HCEC 1CT (cell line): ENCODE data around the gene AMMECR1.
"Not testable (repeated sequence)": the region's sequence is repeated elsewhere in the genome, so short reads cannot be mapped to it uniquely, and the experiment has no call there.

ENCODE experiments used
- DNase-seq: peaks from one replicate; pipeline ENCODE4 v3.0.0-alpha.2; 2017

Gene AMMECR1

GRCh38 chrX:110317820-110318663, at the start of gene AMMECR1:
Gene AMMECR1, minus strand, starts transcription at chrX:110318085. Its CDS starts 14 bp downstream, at chrX:110318071.
- peak; percentile 81 for DNase-seq

DNA sequence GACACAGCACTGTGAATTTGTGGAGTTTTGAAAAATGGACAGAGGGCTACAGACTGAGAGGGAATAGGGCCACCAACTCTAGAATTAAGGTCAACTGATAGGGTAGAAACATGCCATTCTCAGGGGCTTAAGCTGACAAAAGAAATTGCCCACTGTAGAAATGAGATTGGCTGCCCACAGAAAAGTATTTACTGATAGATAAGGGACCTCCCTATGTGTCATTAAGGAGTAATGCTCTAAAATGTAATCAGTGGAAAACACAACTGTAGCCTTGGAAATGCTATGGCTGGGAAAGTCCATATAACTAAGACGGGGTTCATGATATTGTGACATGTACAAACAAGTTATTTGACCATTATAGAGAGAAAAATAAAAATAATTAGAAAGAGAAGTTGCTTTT, 45.4 kb upstream of the AMMECR1 start:
- no peak for DNase-seq

DNA sequence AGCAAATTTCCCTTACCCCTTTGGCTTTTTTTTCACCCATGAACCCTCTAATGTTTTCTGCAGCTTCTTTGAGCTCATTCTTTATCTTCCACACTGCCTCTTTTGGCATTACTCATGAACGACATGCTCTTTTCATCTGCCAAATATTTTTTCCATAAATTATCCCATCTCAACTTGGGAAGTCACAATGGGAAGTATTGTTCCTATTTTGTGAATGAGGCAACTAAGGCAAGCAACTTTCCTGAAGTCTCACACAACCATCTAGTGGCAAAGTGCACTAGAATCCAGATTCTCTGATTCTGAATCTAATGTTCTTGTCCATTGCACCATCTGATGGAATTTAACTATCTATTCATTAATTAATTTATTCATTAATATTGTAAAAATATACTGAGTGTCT, 41.4 kb upstream of the AMMECR1 start:
- no peak for DNase-seq

DNA sequence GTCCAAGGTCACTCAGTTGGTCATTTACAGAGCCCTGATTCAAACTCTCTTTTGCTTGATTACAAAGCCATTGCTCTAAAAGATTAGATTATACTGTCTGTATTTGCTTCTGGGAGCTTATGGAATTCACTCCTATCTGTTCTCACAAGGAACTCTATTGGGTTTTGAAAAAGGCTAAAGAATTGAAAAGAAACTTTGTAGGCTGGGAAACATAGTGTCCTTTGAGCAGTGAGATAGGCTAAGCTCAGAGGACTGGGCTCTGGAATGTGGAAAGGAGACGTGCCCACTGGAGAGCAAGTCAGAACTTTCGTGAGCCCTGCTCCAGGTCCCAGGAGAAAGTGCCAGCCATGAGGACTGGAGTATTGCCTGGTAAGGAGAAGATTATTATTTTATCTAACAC, 40.7 kb upstream of the AMMECR1 start, which contains the start of gene RTL9:
TSS of gene RTL9 (plus strand) at position 301 of the 400 bp plus-strand sequence. CDS start 91,770 bp downstream, outside the sequence.
- no peak for DNase-seq

- peak; percentile 43 for DNase-seq
These were observed 28.8 kb upstream of the AMMECR1 start for GRCh38 chrX:110346681-110347080.

DNA sequence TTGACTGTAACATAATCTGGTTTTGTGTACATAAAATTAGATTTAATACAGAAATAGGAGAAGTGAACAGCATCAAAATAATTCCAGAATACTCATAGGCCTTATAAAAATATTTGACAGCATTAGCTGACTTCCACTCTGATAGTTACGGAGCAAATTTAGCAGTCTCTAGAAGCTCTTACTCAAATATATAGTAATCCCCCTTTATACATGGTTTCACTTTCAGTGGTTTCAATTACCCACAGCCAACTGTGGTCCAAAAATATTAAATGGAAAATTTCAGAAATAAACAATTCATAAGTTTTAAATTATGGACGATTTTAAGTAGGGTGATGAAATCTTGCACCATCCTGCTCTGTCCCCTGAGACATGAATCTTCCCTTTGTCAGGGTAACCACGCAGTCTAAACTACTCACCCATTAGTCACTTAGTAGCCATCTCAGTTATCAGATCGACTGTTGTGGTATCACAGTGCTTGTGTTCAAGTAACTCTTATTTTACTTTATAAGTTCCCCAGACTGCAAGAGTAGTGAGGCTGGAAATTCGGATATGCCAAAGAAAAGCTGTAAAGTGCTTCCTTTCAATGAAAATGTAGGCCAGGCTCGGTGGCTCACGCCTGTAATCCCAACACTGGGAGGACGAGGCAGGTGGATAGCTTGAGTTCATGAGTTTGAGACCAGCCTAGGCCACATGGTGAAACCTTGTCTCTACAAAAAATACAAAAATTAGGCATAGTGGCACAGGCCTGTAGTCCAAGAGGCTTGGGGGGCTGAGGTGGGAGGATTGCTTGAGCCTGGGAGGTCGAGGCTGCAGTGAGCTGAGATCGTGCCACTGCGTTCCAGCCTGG, 23.5 kb upstream of the AMMECR1 start:
- DNase-seq = peak; percentile 83

DNA sequence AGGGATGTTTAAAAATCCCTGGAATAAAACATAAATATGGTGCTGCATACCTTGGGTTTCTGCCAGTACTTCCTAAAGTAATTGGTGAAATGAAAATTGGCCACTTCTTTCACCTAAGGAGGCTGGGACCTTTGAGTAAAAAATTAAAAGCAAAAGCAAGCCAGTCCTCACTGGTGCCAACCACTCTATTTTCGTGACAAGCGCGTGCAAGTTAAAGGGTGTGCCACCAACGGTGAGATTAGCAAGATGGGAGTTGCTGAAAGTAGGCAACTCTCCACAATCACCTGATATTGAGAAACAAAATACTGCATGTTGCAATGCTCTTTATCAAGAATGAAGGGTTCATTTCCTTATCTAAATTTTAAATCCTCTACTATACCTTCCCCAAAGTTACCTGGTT, 21.1 kb upstream of the AMMECR1 start:
- no peak for DNase-seq

DNA sequence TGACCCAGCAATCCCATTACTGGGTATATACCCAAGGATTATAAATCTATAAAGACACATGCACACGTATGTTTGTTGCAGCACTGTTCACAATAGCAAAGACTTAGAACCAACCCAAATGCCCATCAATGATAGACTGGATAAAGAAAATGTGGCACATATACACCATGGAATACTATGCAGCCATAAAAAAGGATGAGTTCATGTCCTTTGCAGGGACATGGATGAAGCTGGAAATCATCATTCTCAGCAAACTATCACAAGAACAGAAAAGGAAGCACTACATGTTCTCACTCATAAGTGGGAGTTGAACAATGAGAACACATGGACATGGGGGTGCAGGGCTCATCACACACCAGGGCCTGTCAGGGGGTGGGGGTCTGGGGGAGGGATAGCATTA, 15.6 kb upstream of the AMMECR1 start:
- DNase-seq = not testable (repeated sequence)

DNA sequence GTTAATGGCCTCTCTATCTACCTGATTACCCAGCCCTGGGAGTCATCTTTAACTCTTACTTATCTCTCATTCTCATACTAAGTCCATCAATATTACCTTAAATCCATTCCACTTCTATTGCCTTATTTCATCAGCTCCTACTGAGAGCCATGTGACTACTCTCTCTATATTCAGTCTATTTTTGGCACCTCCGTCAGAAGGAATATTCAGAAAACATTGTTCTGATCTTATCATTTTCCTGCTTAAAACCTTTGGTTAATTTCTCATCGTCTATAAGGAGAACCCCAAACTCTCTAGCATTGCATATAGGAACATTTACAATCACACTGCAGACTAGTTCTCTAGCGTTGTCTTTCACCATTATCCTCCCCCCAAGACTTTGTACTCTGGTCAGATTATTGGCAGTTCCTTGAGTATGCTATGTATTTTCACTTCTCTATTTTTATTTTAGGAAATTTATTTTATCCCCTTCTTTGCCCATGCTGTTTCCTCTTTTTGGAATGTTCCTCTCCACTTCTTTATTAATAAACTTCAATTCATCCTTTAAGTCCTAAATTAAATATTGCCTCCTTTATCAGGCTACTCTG, 13.7 kb upstream of the AMMECR1 start:
- no peak for DNase-seq

- DNase-seq = not testable (repeated sequence)
These were observed 10.7 kb upstream of the AMMECR1 start for GRCh38 chrX:110328613-110329012.

GRCh38 chrX:110327336-110327735, 9.5 kb upstream of the AMMECR1 start:
- DNase-seq = no peak

DNA sequence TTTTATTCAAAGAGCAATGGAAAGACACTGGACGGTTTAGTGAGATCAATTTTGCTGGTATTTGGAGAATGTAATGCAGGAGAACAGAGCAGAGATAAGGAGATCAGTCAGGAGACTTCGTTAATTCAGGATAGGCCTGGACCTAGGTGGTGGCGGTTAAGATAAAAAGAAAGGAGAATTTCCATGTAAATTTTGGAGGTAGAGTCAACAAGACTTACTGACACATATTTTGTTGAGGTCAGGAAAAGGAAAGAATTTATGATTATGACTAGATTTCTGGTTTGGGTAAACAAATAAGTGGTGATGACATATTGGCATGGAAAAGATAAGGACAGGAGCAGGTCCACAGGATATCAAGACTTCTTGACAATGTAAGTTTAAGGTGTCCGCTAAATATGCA, 8.8 kb upstream of the AMMECR1 start:
- DNase-seq = no peak

GRCh38 chrX:110322603-110323002, 4.7 kb upstream of the AMMECR1 start:
- DNase-seq = peak; percentile 39

DNA sequence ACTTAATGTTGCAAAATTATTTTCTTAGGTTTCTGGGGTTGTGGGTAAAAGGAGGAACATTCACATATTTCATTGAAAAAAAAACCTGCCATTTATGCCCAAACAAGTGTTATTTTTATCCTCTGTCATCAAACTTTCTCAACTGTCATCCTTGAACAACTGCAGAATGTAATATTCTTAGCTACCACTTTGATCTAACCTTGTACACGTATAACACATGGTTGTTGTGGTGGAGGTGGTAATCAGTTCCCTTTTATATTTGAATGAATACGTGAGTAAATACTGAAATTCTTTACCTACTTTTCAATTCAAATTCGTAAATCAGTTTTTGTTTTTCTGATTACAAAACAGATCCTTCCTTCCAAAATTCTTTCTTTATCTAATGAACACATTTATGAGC, 3.8 kb upstream of the AMMECR1 start:
- no peak for DNase-seq

GRCh38 chrX:110321081-110321480, 3.2 kb upstream of the AMMECR1 start:
- DNase-seq = no peak

GRCh38 chrX:110320381-110320987, 2.6 kb upstream of the AMMECR1 start:
- DNase-seq = no peak

DNA sequence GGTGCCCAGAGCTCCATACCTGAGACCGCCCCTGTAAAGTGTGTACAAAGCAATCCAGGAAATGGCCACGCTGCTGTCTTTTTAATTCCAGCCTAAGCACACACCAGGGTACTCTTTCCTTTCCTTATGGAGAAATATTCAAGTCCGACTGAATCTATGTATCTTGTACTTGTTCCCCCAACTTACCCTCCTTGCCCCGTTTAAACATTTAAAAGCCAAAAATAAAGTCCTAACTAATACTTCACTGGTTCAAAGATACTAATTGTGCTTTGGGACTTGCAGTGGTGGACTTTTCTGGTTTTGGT, 731 bp upstream of the AMMECR1 start:
- no peak for DNase-seq

- DNase-seq = no peak
These were observed 645 bp downstream of the AMMECR1 start for GRCh38 chrX:110317061-110317819.

- no peak for DNase-seq
These were observed 1.4 kb downstream of the AMMECR1 start for GRCh38 chrX:110316351-110317060.

DNA sequence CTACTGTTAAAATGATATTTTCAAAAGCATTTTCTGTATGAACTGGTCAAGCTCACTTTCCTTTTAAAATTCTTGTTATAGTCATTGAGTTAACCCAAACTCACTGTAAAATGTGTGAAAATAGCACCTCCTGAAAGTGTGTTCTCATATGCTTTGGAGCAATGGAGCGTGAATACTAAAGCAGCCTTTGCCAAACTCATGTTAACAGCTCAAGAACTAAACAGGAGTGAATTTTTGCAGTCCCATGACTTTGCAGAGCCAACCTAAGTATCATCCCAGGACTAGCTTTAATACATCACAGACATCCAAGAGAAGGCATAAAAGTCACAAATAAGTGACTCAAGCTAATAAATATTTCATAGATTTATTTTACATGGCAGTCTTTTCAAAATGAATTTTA, 2.3 kb downstream of the AMMECR1 start:
- no peak for DNase-seq

GRCh38 chrX:110311437-110312230, 6.3 kb downstream of the AMMECR1 start:
- no peak for DNase-seq
